ENCODE results near the gene KSR2. TPM values are rescaled to one million over a fixed set of nuclear protein-coding genes. Genes with fewer than 3 reads are reported as not detected.

KSR2 gene
- total RNA-seq, 1 experiment from 2014 or later = 1.3 TPM

- Histone ChIP-seq H3K14ac (ENCODE audit: insufficient read depth, low read length) (no peak overlapping the region), H4K8ac (replicated peaks; ENCODE audit: insufficient read length, low read depth, low read length) (no peak overlapping the region), H4K5ac (ENCODE audit: insufficient read length, low read depth, low read length) (no peak overlapping the region), H3K9ac (ENCODE audit: extremely low read depth, insufficient read length, low read length) (no peak overlapping the region), H3K56ac (ENCODE audit: insufficient read length, low read depth, low read length) (no peak overlapping the region), H3K9me3 (ENCODE audit: control insufficient read depth, low read depth, low read length) (no peaks in the 10 kb centered on the region), H2BK120ac (ENCODE audit: low read depth, low read length, poor library complexity, severe bottlenecking) (no peak overlapping the region), H4K91ac (ENCODE audit: insufficient read length, low read depth, low read length) (no peak overlapping the region), H3K23ac (ENCODE audit: insufficient read length, low read depth, low read length) (no peak overlapping the region), H3K4ac (ENCODE audit: low read depth, low read length) (no peak overlapping the region), H2BK20ac (ENCODE audit: low read depth, low read length, poor library complexity, severe bottlenecking) (no peak overlapping the region), H3K27me3 (ENCODE audit: insufficient read depth, low read length) (no peaks in the 10 kb centered on the region), H3K4me2 (ENCODE audit: insufficient read depth, insufficient read length, low read length) (no peak overlapping the region), H2BK15ac (ENCODE audit: low read depth, low read length) (no peak overlapping the region), H3T11ph (ENCODE audit: low read length) (no peak overlapping the region), H2AK5ac (ENCODE audit: insufficient read length, low read length) (no peak overlapping the region), H2BK5ac (ENCODE audit: insufficient read length, low read length) (no peak overlapping the region), H2AFZ (ENCODE audit: low read length) (no peak overlapping the region), H4K20me1 (ENCODE audit: control insufficient read depth, insufficient read depth, insufficient read length) (no peaks in the 10 kb centered on the region), H3K79me1 (ENCODE audit: insufficient read depth, low read depth, low read length, poor library complexity, severe bottlenecking) (no peaks in the 10 kb centered on the region), H3K27ac (ENCODE audit: insufficient read length, low read depth, low read length) (no peak overlapping the region), H3K4me1 (ENCODE audit: insufficient read depth, low read length) (no peaks in the 10 kb centered on the region; the same call in 1 of the 2 replicates), H3K18ac (ENCODE audit: insufficient read length, low read depth, low read length) (no peak overlapping the region), H2BK12ac (ENCODE audit: insufficient read length, low read depth, low read length) (no peak overlapping the region), H3K23me2 (ENCODE audit: insufficient read length, low read depth, low read length, poor library complexity, severe bottlenecking) (no peaks in the 10 kb centered on the region), H3K79me2 (ENCODE audit: insufficient read depth, low read length) (no peaks in the 10 kb centered on the region)
- no CpG with 5 or more reads among the region's 3 CpGs for WGBS (ENCODE audit: extremely low coverage, insufficient read length, low lambda C conversion rate)
- peaks cover 19 to 20% of the 10 kb centered on the region in 2 experiments for H3K4me1 Mint-ChIP-seq
- H3K9me3 Mint-ChIP-seq = no peaks in the 10 kb centered on the region
- H3K4me3 Mint-ChIP-seq = no peak overlapping the region
- no peak for TF ChIP-seq CTCF (conservative IDR thresholded peaks at IDR 0.05)
- no peak overlapping the region for H3K27ac Mint-ChIP-seq
- H3K36me3 Mint-ChIP-seq (ENCODE audit: insufficient read depth in 1 of 3, low read depth in 3 of 3) = no peaks in the 10 kb centered on the region; a peak in 1 of 7 replicates
- no peak for DNase-seq
- no peaks in the 10 kb centered on the region; the same call in 1 of the 2 replicates for H3K27me3 Mint-ChIP-seq (ENCODE audit: low read depth)
Measured at GRCh38 chr12:117498880-117499279, 469.9 kb downstream of the KSR2 start.

All from H9 (cell line).